D341Med (cell line): Measurements from ENCODE around the gene ATF7.
"Not testable (repeated sequence)": the region's sequence is repeated elsewhere in the genome, so short reads cannot be mapped to it uniquely, and the experiment has no call there.

Source experiments
- DNase-seq: peaks from one replicate; pipeline ENCODE4 v3.0.0; 2012; ENCODE audit warnings: low spot score

The ATF7 gene

GRCh38 chr12:53626702-53627169 lies 554 bp upstream of the ATF7 start:
- DNase-seq, result no peak

DNA sequence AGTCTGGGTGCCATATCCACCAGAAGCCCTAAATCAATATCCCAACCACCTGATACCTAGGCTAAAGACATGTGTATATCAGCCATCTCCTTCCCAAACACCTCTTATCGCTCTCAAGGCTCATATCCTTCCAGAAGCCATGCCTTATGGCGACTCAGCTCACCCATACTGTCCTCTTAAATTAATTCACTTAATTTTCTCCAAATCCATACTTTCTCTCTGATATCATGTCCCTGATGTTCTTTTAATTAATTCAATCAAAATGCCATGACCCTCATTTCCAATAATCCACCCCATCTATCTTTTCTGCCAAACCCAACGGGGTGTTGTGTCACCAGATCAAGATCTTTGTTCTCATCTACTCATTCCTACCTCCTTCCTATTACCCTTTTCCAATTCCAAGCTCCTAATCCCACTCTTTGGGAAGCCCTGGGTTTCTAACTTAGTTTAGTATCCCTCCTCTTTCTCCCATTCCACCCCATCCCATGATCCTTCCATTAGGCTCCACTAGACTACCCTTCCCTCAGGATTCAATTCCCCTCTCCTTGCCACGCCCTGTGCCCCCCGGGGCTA lies 723 bp downstream of the ATF7 start:
- no peak for DNase-seq

- DNase-seq, result no peak
Measured at GRCh38 chr12:53624956-53625355, 1.2 kb downstream of the ATF7 start.

GRCh38 chr12:53624458-53624857 lies 1.7 kb downstream of the ATF7 start:
- no peak for DNase-seq

- DNase-seq, result no peak
Measured at GRCh38 chr12:53623548-53624385, 2.4 kb downstream of the ATF7 start.

- no peak for DNase-seq
Measured at GRCh38 chr12:53622724-53623123, 3.5 kb downstream of the ATF7 start.

DNA sequence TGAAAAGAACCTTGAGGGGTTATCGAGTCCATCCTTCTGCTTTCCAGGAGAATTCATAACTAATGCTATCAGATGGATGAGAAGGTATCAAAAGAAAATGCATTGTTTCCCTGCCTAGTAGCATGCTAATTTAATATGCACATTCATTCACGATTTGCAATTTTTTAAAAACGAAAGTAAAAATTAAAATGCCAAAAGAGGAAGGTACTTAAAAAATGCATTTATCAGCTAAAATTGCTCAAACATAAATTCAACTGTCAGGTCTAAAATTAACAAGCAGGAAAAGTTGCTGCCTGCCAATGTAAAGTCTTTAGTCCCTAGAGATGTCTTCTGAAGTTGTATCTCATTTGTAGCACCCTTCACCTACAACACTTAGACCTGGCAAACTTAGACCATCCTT lies 7.9 kb downstream of the ATF7 start:
- DNase-seq, result no peak

GRCh38 chr12:53617700-53618099 lies 8.5 kb downstream of the ATF7 start:
- DNase-seq, result no peak

DNA sequence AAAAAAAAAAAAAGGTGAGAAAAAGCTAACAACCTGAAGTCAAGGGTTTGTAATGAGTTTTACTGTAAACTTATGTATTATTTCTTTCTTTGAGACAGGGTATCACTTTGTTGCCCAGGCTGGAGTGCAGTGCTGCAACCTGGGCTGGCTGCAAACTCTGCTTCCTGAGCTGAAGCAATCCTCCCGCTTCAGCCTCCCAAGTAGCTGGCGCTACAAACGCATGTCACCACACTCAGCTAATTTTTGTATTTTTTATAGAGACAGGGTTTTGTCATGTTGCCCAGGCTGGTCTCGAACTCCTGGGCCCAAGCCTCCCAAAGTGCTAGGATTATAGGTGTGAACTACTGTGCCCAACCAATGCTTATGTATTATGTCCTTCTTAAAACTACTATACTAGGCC lies 9.2 kb downstream of the ATF7 start:
- DNase-seq, result no peak

DNA sequence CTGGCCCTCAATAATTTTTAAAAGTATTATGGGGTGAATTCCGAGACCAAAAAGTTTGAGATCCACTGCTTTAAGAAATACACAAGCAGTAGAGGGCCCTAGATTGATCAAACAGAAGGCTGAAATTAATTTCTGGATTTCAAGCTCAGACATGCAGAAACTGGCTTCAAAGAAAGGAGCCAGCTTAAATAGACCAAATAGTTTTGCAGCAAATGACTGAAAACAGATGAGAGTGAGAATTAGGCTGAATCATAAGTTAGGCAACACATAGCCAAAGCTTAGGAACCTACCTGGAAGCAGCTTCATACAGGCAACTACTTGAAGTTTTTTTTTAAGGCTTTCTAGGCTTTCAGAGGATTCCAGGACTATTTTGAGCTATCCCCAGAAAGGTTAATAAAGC lies 12.4 kb downstream of the ATF7 start:
- no peak for DNase-seq

DNA sequence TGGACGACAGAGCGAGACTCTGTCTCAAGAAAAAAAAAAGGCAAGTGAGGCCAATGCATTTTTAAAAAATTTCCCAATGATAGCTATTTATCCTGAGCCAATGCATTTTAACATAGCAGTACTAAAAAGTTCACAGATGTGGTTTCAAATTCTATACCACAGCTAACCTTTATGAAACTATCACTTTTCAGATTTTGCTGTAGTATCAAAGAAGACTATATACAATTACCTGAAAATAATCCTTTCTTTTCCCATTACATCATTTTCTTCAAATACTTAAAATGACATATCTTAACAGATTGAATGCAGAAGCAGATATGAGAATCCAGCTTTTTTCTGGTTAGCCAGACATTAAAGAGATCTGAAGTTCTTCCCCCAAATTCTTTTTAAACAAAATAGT lies 13.2 kb downstream of the ATF7 start:
- DNase-seq, result no peak

- DNase-seq, result no peak
Measured at GRCh38 chr12:53611304-53611703, 14.9 kb downstream of the ATF7 start.

DNA sequence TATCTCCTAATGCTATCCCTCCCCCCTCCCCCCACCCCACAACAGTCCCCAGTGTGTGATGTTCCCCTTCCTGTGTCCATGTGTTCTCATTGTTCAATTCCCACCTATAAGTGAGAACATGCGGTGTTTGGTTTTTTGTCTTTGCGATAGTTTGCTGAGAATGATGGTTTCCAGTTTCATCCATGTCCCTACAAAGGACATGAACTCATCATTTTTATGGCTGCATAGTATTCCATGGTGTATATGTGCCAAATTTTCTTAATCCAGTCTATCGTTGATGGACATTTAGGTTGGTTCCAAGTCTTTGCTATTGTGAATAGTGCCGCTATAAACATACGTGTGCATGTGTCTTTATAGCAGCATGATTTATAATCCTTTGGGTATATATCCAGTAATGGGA lies 19.5 kb downstream of the ATF7 start:
- not testable (repeated sequence) for DNase-seq

DNA sequence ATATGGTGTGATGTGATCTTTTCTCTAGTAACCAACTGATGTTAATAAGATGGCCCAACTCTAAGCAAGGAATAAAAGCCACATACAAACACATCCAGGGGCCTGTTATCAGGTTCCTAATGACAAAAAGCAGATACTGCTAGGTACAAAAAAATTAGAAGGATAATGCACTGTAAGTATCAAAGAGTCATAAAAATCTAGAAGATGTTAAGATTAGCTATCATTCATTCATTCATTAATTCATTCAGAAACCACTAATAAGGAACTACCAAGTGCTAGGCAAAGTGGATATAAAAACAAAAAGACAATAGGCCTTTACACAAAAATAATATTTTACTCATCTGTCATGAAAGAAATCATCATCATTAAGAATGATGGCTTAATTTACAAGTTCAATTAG lies 21.6 kb downstream of the ATF7 start:
- no peak for DNase-seq

- DNase-seq, result no peak
Measured at GRCh38 chr12:53603804-53604203, 22.4 kb downstream of the ATF7 start.

DNA sequence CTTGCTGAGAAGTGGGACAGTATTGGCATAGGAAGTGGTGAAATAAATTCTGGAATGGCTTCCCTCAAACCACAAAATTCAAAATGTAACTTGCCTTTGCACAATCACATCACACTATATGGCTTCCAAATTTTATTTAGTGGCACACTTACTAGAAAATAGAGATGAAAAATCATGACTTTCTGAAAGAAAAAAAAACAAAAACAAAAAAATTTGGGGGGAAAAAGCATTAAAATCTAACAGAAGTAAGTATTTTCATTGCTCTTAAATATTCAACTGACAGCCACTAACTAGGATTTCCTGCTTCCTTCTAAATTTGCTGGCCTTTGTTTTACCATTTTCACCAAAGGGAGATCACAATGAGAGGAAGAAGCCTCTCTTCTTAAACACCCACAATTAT lies 23.0 kb downstream of the ATF7 start:
- DNase-seq, result no peak

DNA sequence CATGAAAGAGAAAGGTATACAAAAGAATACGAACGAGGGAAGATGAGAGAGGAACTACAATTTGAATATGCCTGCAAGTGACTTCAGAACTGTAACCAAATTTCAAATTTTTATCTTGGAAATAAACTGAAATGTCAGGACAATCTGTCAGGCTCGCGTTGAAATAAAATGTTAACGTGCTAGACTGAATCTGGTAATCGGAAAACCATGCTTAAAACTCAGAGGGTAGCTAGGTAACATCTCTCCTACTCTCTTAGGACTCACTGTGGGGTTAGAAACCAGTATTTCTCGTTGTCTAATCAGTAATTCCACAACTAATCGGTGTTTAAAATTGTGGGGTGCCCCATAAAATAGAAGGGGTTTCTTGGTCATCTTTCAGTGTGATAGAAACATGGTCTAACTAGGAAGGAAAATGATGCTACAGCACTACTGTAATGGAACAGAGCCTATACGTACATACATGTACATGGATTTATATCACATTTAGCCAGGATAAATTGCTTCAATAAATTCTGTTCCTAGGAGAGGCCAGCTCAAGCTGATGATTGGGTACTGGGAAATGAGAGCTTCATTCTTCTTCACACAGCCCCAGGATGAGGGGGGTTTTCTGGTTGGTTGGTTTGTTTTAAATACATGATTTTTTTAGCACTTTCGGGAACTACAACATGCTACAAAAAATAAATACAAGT lies 23.9 kb downstream of the ATF7 start:
- no peak for DNase-seq

- DNase-seq, result peak; percentile 83
Measured at GRCh38 chr12:53601296-53601847, 24.8 kb downstream of the ATF7 start.

- peak; percentile 33 for DNase-seq
Measured at GRCh38 chr12:53600490-53601295, 25.5 kb downstream of the ATF7 start.

DNA sequence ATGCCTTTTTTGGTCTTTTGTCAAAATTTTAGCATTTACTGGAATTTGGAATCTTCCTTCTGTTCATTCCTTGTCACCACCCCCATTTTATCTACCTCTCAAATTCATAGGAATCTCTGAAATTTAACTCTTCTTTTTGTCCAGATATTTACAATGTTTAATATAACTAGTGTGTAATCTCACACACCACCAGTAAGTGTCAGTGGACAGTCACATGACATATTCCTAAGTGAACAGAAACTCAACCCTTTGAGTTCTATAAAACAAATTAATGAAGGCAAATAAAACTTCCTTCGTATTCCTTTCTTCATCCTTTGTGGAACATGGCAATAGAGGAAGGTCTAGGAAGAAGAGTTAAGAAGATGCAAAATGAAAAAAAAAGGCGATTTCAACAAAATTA lies 26.6 kb downstream of the ATF7 start:
- no peak for DNase-seq

DNA sequence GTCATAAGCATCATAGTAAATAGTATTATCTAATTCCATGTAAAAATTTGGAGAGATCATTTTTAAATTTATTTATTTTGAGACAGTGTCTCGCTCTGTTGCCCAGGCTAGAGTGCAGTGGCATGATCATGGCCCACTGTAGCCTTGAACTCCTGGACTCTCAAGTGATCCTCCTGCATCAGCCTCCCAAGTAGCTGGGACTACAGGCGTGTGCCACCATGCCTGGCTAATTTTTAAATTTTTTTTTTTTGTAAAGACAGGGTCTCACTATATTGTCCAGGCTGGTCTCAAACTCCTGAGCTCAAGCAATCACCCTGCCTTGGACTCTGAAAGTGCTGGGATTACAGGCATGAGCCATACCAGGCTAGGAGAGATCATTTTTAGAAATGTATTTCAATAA lies 27.2 kb downstream of the ATF7 start:
- DNase-seq, result not testable (repeated sequence)

- no peak for DNase-seq
Measured at GRCh38 chr12:53596920-53597363, 29.2 kb downstream of the ATF7 start.
